ENCODE measurements around the gene TLE7.

The TLE7 gene

GRCh38 chr16:71441348-71442050, 355 bp downstream of the TLE7 start:
- DNase-seq (ENCODE audit: low spot score) = no peak
- no peak for TF ChIP-seq CTCF (conservative IDR thresholded peaks at IDR 0.05; ENCODE audit: low read depth)
- CTCF ChIA-PET = interaction anchor here (0.7 kb wide), 1 partner anchor 10 kb away, joined by 4 read pairs; no protein-coding TSS in a partner anchor
- no peak overlapping the region for H3K27ac ChIP-seq
- POLR2A ChIA-PET (ENCODE audit: low non-redundant PET) = no interaction called here

DNA sequence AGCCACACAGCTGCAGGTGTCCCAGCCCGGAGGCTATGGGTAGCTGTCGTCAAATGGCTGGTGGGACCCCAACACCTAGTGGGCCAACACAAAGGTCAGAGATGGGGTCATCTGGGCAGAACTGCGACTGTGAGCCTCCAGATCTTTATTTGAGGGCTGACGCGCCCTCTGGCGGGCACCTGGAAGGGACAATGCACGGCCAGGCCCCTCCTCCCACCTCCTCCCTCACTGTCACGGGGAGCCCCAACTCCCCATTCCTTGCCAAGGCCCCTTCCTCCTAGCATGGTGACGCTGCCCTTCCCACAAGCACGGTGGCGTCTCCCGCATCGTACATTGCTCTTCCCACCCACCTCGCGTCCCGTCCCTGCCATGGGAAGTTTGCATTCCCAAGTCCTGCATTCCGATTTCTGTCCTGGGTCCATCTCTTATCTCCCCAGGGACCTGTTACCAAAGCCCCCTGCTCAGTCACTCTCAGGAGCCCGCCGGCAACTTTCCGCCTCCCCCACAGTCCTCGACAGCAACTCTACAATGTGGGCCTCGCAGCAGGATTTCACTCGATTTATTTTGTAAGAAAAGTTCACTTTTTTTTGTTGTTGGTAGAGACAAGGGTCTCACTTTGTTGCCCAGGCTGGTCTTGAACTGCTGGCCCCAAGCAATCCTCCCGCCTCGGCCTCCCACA, 1.0 kb downstream of the TLE7 start:
- CTCF ChIA-PET = interaction anchor here (0.7 kb wide), 1 partner anchor 11 kb away, joined by 4 read pairs; no protein-coding TSS in a partner anchor
- TF ChIP-seq CTCF (conservative IDR thresholded peaks at IDR 0.05; ENCODE audit: low read depth) = no peak; the same call in 1 of the 2 replicates
- POLR2A ChIA-PET (ENCODE audit: low non-redundant PET) = no interaction called here
- H3K27ac ChIP-seq = no peak overlapping the region
- DNase-seq (ENCODE audit: low spot score) = peak; percentile 38

GRCh38 chr16:71439523-71439922, 2.3 kb downstream of the TLE7 start:
- no peak for DNase-seq (ENCODE audit: low spot score)
- no peak overlapping the region for H3K27ac ChIP-seq
- no peak for TF ChIP-seq CTCF (conservative IDR thresholded peaks at IDR 0.05; ENCODE audit: low read depth)
- CTCF ChIA-PET = no interaction called here
- POLR2A ChIA-PET (ENCODE audit: low non-redundant PET) = no interaction called here

DNA sequence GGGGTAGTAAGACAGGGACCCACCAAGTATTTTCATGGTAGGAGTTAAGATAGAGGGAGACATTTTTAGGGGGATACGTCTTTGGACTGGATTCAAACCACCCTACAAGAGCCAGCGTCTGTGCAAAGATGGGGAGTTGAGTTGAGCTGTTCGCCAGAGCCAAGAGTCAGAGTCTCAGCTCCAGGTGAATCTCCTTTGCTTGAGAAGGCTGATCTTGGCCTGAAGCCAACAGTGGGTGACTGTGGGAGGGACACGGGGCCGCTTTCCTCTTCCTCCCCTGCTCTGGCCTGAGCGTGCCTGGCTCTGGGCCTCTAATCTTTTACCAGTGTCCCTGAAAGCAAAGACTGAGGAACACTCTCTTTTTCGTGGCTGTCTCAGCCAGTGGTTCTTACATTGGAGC, 5.4 kb downstream of the TLE7 start:
- CTCF ChIA-PET = interaction anchor here (0.8 kb wide), 1 partner anchor 24 kb away, joined by 6 read pairs; no protein-coding TSS in a partner anchor
- no peak overlapping the region for H3K27ac ChIP-seq
- no peak for TF ChIP-seq CTCF (conservative IDR thresholded peaks at IDR 0.05; ENCODE audit: low read depth)
- DNase-seq (ENCODE audit: low spot score) = no peak
- POLR2A ChIA-PET (ENCODE audit: low non-redundant PET) = no interaction called here

- no peak overlapping the region for H3K27ac ChIP-seq
- ChIA-PET POLR2A (ENCODE audit: low non-redundant PET) (no interaction called here), CTCF (no interaction called here)
- no peak for DNase-seq (ENCODE audit: low spot score)
- TF ChIP-seq CTCF (conservative IDR thresholded peaks at IDR 0.05; ENCODE audit: low read depth) = no peak
Measured at GRCh38 chr16:71432906-71433305, 8.9 kb downstream of the TLE7 start.

- POLR2A ChIA-PET (ENCODE audit: low non-redundant PET) = no interaction called here
- no peak overlapping the region for H3K27ac ChIP-seq
Measured at GRCh38 chr16:71431991-71432390, 9.9 kb downstream of the TLE7 start.

More at GRCh38 chr16:71431991-71432390, 9.9 kb downstream of the TLE7 start:
- DNase-seq (ENCODE audit: low spot score) = no peak
- CTCF ChIA-PET = no interaction called here
- TF ChIP-seq CTCF (conservative IDR thresholded peaks at IDR 0.05; ENCODE audit: low read depth) = no peak

Measured in RWPE1 (cell line).